Stimulated activated naive CD8-positive, alpha-beta T cell treated with anti-CD3 and anti-CD28 coated beads, Interleukin-15, Interleukin-2, amounts not matched to agents 100 U/mL and 50 U/mL, for 24 hours (primary cell): Measurements from ENCODE around the gene STAM.
"Not testable (repeated sequence)": the region's sequence is repeated elsewhere in the genome, so short reads cannot be mapped to it uniquely, and the experiment has no call there.

ENCODE experiments used
- ATAC-seq: fragments of 150-1000 bp; cut with Tn5 transposase; one replicate; pipeline ENCODE4 v1.10.0; 2021
- DNase-seq: peaks from one replicate; pipeline ENCODE4 v3.0.0; 2021

The STAM gene

GRCh38 chr10:17643755-17644484 lies at the start of gene STAM:
Gene STAM (plus strand): TSS chr10:17644151. CDS start chr10:17644340, 189 bp downstream.
- peak; percentile 93 for DNase-seq
- ATAC-seq = peak; percentile 82

GRCh38 chr10:17597386-17597785 lies 46.6 kb upstream of the STAM start:
- ATAC-seq = no peak

GRCh38 chr10:17599089-17599488 lies 44.9 kb upstream of the STAM start:
- ATAC-seq = no peak
- DNase-seq = no peak

More at GRCh38 chr10:17597386-17597785, 46.6 kb upstream of the STAM start:
- no peak for DNase-seq

- no peak for ATAC-seq
- DNase-seq = no peak
Measured at GRCh38 chr10:17605936-17606335, 38.0 kb upstream of the STAM start.

GRCh38 chr10:17606547-17607040 lies 37.4 kb upstream of the STAM start:
- DNase-seq = no peak
- no peak for ATAC-seq

GRCh38 chr10:17607060-17607459 lies 36.9 kb upstream of the STAM start:
- DNase-seq (no peak), ATAC-seq (no peak)

GRCh38 chr10:17607603-17608332 lies 36.2 kb upstream of the STAM start:
- ATAC-seq (peak; percentile 65), DNase-seq (no peak)

- ATAC-seq (peak; percentile 6), DNase-seq (no peak)
Measured at GRCh38 chr10:17609523-17610079, 34.4 kb upstream of the STAM start.

GRCh38 chr10:17616403-17617030 lies 27.4 kb upstream of the STAM start:
- DNase-seq (peak; percentile 50), ATAC-seq (peak; percentile 50)

GRCh38 chr10:17617031-17617911 lies 26.7 kb upstream of the STAM start, which contains the start of gene HACD1:
Gene HACD1 (minus strand): TSS chr10:17617374. CDS start chr10:17617339, 35 bp downstream.
- DNase-seq = peak; percentile 65
- ATAC-seq = peak; percentile 71

GRCh38 chr10:17622061-17622460 lies 21.9 kb upstream of the STAM start:
- no peak for DNase-seq
- ATAC-seq = no peak

GRCh38 chr10:17624996-17625395 lies 19.0 kb upstream of the STAM start:
- no peak for DNase-seq
- no peak for ATAC-seq

GRCh38 chr10:17626656-17627055 lies 17.3 kb upstream of the STAM start:
- DNase-seq (no peak), ATAC-seq (no peak)

GRCh38 chr10:17632590-17632989 lies 11.4 kb upstream of the STAM start:
- DNase-seq, ATAC-seq: not testable (repeated sequence)

GRCh38 chr10:17633353-17633752 lies 10.6 kb upstream of the STAM start:
- ATAC-seq (no peak), DNase-seq (no peak)

- DNase-seq = no peak
- no peak for ATAC-seq
Measured at GRCh38 chr10:17637869-17638268, 6.1 kb upstream of the STAM start.

- no peak for DNase-seq
- ATAC-seq = no peak
Measured at GRCh38 chr10:17640331-17640816, 3.6 kb upstream of the STAM start.

- DNase-seq (no peak), ATAC-seq (no peak)
Measured at GRCh38 chr10:17643339-17643754, 604 bp upstream of the STAM start.

- DNase-seq = no peak
- ATAC-seq = peak; percentile 6
Measured at GRCh38 chr10:17644485-17644943, 563 bp downstream of the STAM start.

- ATAC-seq = peak; percentile 33
- DNase-seq = no peak
Measured at GRCh38 chr10:17645621-17646345, 1.8 kb downstream of the STAM start.
